Ovary (tissue), 9 donors: ENCODE data around the gene FOXP1. TPM values are rescaled to one million over a fixed set of nuclear protein-coding genes. Genes with fewer than 3 reads are reported as not detected.

Source experiments
- DNase-seq, 5 donors: peaks; one replicate each; pipeline ENCODE4 v3.0.0-alpha.2; 2019 to 2020
- H3K27ac ChIP-seq, 2 donors: fragments of 200-600 bp; one replicate each; pipeline versions ENCODE4 v1.5.1 to v1.8.0; 2019 to 2022
- H3K27me3 ChIP-seq: fragments of 200-600 bp; one replicate; pipeline ENCODE4 v1.8.0; 2022
- H3K36me3 ChIP-seq: fragments of 200-600 bp; sonication (generic); one replicate; pipeline ENCODE4 v1.5.1; 2019
- H3K4me1 ChIP-seq: one replicate; pipeline ENCODE4 v1.8.1; 2013; ENCODE audit warnings: mild to moderate bottlenecking, moderate library complexity; ENCODE audit not compliant: insufficient read depth
- H3K4me3 ChIP-seq: fragments of 200-600 bp; sonication (generic); one replicate; pipeline ENCODE4 v1.5.1; 2017
- H3K9me3 ChIP-seq, 2 donors: fragments of 200-600 bp in 1 of 2; sonication (generic) in 1 of 2; one replicate each; pipeline versions ENCODE4 v1.5.1 to v1.8.1; 2013 to 2019; ENCODE audit warnings: mild to moderate bottlenecking in 1 of 2, moderate library complexity in 1 of 2
- EP300 ChIP-seq: sonication (generic); formaldehyde crosslinking; IDR thresholded peaks from one replicate; pipeline ENCODE4 v1.6.1; 2017; ENCODE audit warnings: antibody characterized with exemption
- POLR2A ChIP-seq: fragments of 450-650 bp; IDR thresholded peaks from one replicate; pipeline ENCODE4 v1.6.1; 2017; ENCODE audit warnings: antibody characterized with exemption, mild to moderate bottlenecking, moderate library complexity
- WGBS, 3 donors: extraction: QIAGEN DNeasy Blood & Tissue Kit in 1 of 3; methylation state at CpG; one replicate each; pipeline versions ENCODE4 v1.1.5 to v1.1.7; 2013 to 2017; 5-methylcytosine and 5-hydroxymethylcytosine counted together
- intact Hi-C, 4 donors: fragments of 100-400 bp; cut with DNase I; formaldehyde crosslinking; loops; one replicate each; pipeline versions ENCODE4 v1.11.0 to v1.15.1; 2022 to 2023
- microRNA counts: library from miRNA; unstranded; fragments of <30 nt; microRNA quantifications from one replicate; lab custom pipeline; 2016
- microRNA-seq, 3 donors: library from miRNA; unstranded; fragments of <30 nt; microRNA quantifications; one replicate each; pipeline versions ENCODE4 to v1.2.0, GENCODE V29; 2019 to 2020
- polyA plus RNA-seq, 2 donors: library from polyadenylated mRNA; stranded (reverse); fragments of 200-250 nt in 1 of 2; fragments of 350-450 nt in 1 of 2; fragmentation: Illumina TruSeq in 1 of 2; extraction: RNeasy Lipid Tissue Mini Kit (QIAGEN cat#74804) in 1 of 2; gene quantifications; one replicate each; pipeline ENCODE4 v1.2.3, GENCODE V29; 2013 to 2014
- small RNA-seq: library from RNA; depleted of rRNA; stranded (forward); fragments of <200 nt; gene quantifications from one replicate; pipeline ENCODE3, GENCODE V24; 2016
- total RNA-seq, 7 donors: library from RNA; depleted of rRNA in 2 of 7; stranded (reverse); fragments of >200 nt in 2 of 7; fragmentation: NEBNext Ultra II Directional in 3 of 7; extraction: Animal tissue kit (Norgen Biotek cat#: 25700) in 3 of 7; gene quantifications; one replicate each; pipeline versions ENCODE4 v1.1.0 to v1.2.4, GENCODE V29; 2016 to 2023
- TF ChIP-seq, protein P1 (sequence below), 3 donors: fragments of 450-650 bp in 2 of 3; fragments of 200-600 bp in 1 of 3; IDR thresholded peaks; one replicate each; pipeline versions ENCODE4 v1.5.1 to v1.8.0; 2016 to 2022; ENCODE audit warnings: antibody characterized with exemption in 3 of 3, mild to moderate bottlenecking in 1 of 3
- donor health status: DM: no; HTN: no; CAD: no; lungs with moderate emphysema.
- donor health status: DM: no; HTN: no; CAD: no.
- donor health status: Bipolar disorder and iron deficiency.
- donor health status: DM: yes; HTN: yes; CAD: no.
- donor health status: DM: no; HTN: no; CAD: no.
- donor health status: DM: yes; HTN: yes; CAD: no.

The FOXP1 gene
- total and polyA plus RNA-seq, 9 donors: 31.7 to 126 (median 114) TPM

DNA sequence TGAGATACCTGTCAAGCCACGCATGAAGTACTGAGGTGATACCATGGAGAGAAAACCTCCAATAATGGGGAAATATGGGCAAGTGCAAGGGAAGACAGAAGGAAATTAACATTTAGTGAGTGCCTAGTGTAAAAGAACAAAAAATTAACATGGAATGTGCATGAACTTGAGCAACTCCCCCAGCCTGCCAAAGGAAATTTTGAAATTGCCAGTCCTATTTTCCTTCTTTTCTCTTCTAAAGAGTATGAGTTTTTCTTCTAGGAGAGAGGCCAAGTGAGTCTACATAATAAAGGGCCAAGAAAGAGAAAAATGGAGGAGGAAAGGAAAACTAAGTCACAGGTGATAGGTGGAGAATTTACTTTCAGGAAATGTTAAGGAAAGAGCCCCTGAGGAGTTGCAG lies 668.7 kb downstream of the FOXP1 start:
- Histone ChIP-seq H3K9me3 (no peaks in the 10 kb centered on the region), H3K4me3 (no peak overlapping the region), H3K27me3 (no peaks in the 10 kb centered on the region), H3K36me3 (no peaks in the 10 kb centered on the region), H3K4me1 (no peaks in the 10 kb centered on the region), H3K27ac (no peak overlapping the region)
- DNase-seq: no peak
- intact Hi-C loops: no loop called here
- TF ChIP-seq, protein P1, sequence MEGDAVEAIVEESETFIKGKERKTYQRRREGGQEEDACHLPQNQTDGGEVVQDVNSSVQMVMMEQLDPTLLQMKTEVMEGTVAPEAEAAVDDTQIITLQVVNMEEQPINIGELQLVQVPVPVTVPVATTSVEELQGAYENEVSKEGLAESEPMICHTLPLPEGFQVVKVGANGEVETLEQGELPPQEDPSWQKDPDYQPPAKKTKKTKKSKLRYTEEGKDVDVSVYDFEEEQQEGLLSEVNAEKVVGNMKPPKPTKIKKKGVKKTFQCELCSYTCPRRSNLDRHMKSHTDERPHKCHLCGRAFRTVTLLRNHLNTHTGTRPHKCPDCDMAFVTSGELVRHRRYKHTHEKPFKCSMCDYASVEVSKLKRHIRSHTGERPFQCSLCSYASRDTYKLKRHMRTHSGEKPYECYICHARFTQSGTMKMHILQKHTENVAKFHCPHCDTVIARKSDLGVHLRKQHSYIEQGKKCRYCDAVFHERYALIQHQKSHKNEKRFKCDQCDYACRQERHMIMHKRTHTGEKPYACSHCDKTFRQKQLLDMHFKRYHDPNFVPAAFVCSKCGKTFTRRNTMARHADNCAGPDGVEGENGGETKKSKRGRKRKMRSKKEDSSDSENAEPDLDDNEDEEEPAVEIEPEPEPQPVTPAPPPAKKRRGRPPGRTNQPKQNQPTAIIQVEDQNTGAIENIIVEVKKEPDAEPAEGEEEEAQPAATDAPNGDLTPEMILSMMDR (IDR thresholded peaks at IDR 0.05): no peak
- TF ChIP-seq POLR2A (no peak), EP300 (no peak)
- 91 to 98% (median 97%) methylated on average over 1 of the region's 1 CpG for WGBS, 3 donors

DNA sequence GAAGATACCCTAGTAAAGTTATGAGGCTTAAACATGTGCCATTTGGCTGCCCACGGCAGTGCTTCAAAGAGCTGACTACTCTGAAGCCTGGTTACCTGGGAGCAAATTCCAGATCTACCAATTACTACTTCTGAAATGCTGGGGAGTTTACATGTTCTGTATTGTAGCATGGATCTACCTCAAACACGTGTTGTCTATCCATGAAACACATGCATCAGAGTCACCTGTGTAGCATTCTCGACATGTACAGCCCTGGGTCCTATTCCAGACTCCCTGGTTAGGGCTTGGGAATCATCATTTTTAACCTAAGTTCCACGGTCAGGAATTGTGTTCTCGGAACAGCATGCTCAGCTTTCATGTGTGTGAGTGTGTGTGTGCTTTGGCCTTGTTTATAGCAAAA lies 671.8 kb downstream of the FOXP1 start:
- H3K27ac ChIP-seq: no peak overlapping the region
- WGBS, 3 donors: 83 to 84% (median 83%) methylated on average over 5 of the region's 5 CpGs
- no peaks in the 10 kb centered on the region for H3K27me3 ChIP-seq
- DNase-seq: no peak
- intact Hi-C loops: no loop called here
- H3K36me3 ChIP-seq: no peaks in the 10 kb centered on the region
- no peak overlapping the region for H3K4me3 ChIP-seq
- TF ChIP-seq POLR2A: no peak
- TF ChIP-seq, protein P1 (IDR thresholded peaks at IDR 0.05): no peak
- no peak for TF ChIP-seq EP300
- no peaks in the 10 kb centered on the region for H3K9me3 ChIP-seq
- no peaks in the 10 kb centered on the region for H3K4me1 ChIP-seq

DNA sequence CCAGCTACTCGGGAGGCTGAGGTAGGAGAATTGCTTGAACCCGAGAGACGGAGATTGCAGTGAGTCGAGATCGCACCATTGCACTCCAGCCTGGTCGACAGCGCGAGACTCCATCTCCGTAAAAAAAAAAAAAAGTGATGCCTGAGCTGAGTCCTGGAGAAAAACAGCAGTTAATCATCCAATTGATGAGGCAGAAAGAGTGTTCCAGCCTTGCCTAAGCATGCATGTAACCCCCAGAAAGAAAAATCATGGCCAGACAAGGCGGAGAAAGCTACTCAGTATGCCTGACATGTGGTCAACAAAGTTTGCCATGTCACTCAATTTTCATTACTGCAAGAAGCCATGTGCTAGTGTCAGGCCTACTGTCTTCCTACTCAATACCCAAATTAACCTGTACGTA lies 678.0 kb downstream of the FOXP1 start:
- no peak overlapping the region for H3K27ac ChIP-seq
- intact Hi-C loops: no loop called here
- 92 to 95% (median 95%) methylated on average over 11 of the region's 11 CpGs for WGBS, 3 donors

More for the DNA sequence above, 678.0 kb downstream of the FOXP1 start:
- Histone ChIP-seq H3K36me3 (no peaks in the 10 kb centered on the region), H3K4me3 (no peak overlapping the region), H3K27me3 (no peaks in the 10 kb centered on the region), H3K4me1 (no peaks in the 10 kb centered on the region), H3K9me3 (no peaks in the 10 kb centered on the region)
- no peak for DNase-seq
- TF ChIP-seq EP300: no peak
- TF ChIP-seq POLR2A: no peak
- TF ChIP-seq, protein P1 (IDR thresholded peaks at IDR 0.05): no peak

MicroRNAs encoded within 50 kb of the gene (microRNA counts, 767-probe panel; counts per million panel counts)
- microRNA hsa-miR-1284 (lab: Ali Mortazavi, UCI): 530 counts per million, percentile 78 among the panel's probes with 10 or more counts

Small RNA genes within 50 kb of the gene (microRNA-seq; reads per million reads assigned to microRNA genes)
- 0.38 to 0.95 (median 0.54) reads per million in 3 donors for gene MIR1284

Small RNA genes within 50 kb of the gene (small RNA-seq; reads per million reads assigned to genes)
- gene MIR1284: not detected

Other genes with a start within 250 kb of the FOXP1 start
- gene EIF4E3, start 141.7 kb upstream of the FOXP1 start, total RNA-seq: 10 to 100 TPM; 13.0 to 51.7 (median 42.5) TPM
- 10 to 100 TPM; 16.4 to 33.4 TPM for gene EIF4E3, start 141.7 kb upstream of the FOXP1 start, polyA plus RNA-seq
- gene GPR27, start 170.1 kb upstream of the FOXP1 start, total RNA-seq: 10 to 100 TPM in 1 of 7 donors, 1 to 10 TPM in 6; 2.1 to 12.7 (median 6.1) TPM
- 1 to 10 TPM; 5.0 to 9.2 TPM for gene GPR27, start 170.1 kb upstream of the FOXP1 start, polyA plus RNA-seq
- gene PROK2, start 201.4 kb upstream of the FOXP1 start, total RNA-seq: under 1 TPM in 3 of 7 donors, not detected in 4; 0.12 to 0.25 (median 0.20) TPM
- gene PROK2, start 201.4 kb upstream of the FOXP1 start, polyA plus RNA-seq: under 1 TPM; 0.08 to 0.45 TPM